Measurements from ENCODE around the gene USF2.
A peak's percentile ranks its signal among the peaks of the same experiment; 100 is the strongest.

USF2 gene

GRCh38 chr19:35246466-35247092, 22.2 kb upstream of the USF2 start:
- DNase-seq = no peak

DNA sequence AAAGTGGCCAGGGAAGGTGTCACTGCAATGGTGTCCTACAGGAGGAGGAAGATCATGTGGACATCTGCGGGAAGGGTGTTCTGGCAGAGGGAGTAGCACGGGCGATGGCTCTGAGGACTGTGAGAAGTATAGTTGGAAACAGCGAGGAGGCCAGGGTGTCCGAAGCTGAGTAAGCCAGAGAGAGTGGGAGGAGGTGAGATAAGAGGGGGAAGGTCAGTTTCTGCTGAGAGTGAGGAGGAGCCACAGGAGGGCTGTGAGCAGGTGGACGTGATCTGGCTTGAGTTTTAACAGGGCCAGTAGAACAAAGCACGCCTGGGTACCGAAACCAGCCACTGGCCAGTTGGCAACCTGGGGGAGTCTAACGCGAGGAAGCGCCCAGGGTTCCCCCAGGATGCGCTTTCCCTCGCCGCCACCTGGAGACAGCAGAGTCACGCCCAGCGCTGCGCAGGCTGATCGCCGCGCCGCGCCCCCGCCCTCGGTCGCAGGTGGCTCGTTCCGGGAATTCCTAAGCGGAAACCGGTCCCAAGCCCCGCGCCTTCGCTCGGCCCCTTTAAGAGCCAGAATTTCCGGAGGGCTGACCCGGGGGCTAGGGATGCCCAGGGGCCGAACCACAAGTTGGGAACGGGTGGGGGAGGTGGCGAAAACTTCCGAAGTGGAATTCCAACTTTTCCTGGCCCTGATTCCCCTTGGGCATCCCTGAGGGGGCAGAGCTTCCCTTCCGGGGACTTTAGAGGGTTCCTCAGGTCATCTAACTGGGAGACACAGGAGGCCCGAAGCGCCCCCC, 21.0 kb upstream of the USF2 start:
- peak; percentile 57 to 76 for DNase-seq

DNA sequence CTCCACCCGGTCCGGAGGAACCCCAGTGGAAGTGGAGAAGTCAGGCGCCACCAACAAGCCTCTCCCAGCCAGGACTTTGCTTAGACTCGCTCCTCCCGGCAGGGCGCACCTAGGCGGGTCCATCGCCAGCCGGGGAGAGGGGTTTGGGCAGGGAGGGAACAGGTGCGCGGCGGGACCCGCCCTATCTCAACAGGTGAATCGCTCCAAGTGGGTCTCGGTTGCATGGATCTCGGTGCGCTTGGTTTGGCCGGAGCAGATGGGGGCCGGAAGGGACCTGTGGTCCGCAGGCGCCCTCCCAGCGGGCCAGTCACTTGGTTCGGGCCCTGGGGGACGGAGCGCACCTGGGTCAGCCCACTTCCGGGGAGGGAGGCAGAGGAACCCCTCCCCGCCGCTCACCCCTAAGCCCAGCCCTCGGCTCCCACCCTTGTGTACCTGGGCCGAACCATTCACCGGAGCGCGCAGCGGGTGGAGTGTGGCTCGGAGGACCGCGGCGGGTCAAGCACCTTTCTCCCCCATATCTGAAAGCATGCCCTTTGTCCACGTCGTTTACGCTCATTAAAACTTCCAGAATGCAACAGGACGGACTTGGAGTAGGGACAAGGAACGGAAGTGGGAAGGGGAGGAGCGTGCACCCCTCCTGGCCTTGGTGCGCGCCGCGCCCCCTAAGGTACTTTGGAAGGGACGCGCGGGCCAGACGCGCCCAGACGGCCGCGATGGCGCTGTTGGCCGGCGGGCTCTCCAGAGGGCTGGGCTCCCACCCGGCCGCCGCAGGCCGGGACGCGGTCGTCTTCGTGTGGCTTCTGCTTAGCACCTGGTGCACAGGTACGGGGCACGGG, 20.2 kb upstream of the USF2 start, which contains the start of gene LSR:
Gene LSR (plus strand): TSS at position 693 of the 836 bp plus-strand sequence. CDS start 21 bp downstream, at position 714.
- peak; percentile 79 to 87 for DNase-seq

DNA sequence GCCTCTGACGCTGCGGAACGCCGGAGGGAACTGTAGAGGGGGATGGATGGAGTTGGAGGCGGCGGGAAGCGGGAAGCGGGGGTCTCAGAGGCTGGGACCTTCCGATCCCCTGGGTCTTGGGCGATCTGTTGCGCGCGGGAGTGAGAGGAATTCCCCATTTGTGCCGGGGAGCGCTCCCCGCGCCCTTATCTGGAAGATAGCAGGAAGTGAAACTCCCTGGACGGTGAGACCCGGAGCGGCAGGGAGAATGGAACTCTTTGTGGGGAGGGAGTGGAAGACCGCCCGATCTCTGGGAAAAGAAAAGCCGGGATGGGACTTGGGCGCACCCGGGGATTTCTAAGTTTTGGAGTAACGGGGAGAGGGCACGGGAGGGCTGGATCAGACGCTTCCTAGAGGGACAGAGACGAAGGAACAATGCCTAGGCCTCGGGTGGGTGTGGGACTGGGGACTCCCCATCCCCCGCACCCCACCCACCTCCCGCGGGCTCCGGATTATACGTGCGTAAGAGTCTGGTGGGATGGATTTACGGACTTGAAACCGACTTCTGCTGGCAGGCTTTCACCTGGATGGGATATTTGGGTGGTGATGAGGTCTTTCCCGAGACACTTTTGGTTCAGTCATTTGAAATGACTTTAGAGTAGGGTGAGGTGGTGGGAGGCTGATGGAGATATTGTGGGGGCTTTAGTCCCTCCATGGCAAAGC, 19.5 kb upstream of the USF2 start:
- DNase-seq = no peak

DNA sequence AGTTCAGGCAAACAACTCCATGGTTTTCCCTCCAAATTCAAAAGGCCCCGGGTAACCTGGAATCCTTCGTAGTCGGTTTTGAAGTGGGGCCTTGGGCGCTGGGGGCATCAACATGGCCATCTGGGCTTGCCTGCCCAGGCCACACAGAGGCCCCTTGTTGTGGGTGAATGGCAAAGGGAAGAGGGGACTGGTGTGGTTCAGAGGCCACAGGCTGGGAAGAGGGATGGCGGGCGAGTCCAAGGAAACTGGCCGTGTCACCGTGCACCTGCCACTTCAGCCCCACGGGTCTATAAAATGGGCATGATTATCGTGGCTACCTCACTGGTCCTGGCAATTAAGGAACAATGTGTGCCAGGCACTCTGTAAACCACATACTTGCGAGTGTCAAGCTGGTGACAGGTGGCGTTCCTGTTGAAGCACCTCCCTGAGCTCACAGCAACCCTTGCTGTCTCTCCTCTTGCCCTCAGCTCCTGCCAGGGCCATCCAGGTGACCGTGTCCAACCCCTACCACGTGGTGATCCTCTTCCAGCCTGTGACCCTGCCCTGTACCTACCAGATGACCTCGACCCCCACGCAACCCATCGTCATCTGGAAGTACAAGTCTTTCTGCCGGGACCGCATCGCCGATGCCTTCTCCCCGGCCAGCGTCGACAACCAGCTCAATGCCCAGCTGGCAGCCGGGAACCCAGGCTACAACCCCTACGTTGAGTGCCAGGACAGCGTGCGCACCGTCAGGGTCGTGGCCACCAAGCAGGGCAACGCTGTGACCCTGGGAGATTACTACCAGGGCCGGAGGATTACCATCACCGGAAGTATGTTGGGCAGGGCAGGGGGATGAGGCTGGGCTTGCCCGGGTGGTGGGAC, 18.7 kb upstream of the USF2 start:
- no peak for DNase-seq

DNA sequence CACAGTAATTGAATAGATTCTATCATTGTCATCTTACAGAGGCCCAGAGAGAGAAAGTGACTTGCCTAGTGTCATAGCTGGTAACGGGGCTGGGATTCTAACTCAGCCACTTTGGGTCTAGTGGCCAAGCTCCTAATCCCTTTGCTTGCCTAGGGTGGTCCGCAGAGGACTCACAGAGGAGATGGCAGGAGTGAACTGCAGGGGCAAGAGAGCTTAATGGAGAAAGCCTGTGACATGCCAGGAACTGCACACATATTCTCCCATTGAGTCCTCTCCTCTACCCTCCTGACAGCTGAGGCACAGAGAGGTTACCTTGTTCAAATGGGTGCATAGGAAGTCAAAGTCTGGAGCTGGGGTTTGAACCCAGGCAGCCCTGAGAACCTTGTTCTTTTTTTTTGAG, 17.3 kb upstream of the USF2 start:
- DNase-seq = no peak

DNA sequence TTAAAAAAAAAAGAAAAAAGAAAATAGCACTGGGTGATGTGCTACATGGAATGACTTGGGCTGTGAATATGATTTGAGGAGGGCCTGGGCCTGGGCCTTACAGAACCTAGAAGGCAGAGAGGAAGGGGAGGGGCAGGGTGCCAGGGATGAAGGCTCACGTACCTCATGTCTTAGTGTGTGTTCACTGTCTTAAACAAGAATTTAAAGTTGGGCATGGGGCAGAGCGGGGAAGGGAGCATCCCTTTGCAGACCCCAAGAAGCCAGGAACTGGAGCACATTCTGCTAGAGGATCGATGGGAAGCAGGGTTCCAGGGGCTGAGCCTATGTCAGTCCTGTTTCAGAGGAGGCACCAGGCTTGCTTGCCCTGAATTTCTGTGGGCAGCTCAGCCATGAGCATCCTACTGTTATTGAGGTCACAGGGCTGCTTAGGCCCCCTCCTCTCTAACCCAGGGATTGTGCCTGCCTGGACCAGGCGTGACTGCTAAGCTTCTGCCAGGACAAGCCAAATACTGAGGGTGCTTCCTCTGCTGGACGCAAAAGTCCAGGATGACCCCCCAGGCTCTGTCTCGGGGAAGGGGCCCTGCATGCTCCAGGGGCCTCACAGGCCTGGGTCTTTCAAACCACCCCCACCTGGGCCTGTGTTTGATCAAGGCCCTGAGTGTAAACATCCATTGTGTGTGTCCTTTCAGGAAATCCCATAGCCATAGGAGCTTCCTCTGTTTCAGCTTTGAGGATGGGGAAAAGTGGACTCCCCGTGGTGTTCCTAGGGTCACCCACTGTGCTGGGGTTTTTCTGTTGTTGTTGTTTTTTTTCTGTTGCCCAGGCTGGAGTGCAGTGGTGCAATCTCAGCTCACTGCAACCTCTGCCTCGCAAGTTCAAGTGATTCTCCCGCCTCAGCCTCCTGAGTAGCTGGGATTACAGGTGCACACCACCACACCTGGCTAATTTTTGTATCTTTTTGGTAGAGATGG, 15.2 kb upstream of the USF2 start:
- DNase-seq = no peak

DNA sequence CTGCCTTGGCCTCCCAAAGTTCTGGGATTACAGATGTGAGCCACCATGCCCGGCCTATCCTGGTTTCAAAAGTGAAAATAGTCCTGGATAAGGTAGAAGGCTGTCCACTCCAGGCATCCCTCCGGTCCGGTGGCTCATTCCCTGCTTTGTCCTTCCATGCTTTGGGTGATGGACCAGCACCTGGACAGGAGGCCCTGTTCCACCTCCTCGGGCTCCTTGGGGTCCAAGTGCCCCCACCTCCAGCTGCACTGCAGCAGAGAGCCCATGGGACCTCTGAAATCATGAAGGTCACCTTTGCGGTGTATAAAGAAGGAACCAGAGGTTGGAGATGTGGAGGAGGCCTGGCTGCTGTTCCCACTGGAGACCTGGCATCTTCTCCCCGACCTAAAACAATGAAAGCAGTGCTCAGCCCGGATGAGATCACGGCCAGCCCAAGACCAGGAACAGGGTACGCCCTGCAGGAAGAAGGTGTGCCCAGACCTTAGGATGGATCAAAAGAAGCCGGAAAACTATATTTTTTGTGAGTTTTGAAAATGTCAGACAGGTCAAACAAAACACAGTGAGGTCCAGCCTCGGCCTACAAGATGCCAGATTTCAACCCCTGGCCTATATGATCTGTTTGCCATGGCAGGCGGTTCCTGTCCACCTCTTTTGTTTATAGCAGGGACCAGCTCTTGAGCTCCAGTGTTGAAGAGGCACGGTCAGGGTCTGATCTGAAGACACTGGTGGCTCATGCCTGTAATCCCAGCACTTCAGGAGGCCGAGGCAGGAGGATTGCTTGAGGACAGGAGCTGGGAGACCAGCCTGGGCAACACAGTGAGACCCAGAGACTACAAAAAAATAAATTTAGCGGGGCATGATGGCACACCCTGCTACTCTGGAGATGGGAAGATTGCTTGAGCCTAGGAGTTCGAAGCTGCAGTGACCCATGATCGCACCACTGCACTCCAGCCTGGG, 14.1 kb upstream of the USF2 start:
- DNase-seq = no peak

GRCh38 chr19:35256566-35256965, 12.2 kb upstream of the USF2 start:
- DNase-seq = no peak

- no peak for DNase-seq
These were observed 11.7 kb upstream of the USF2 start for GRCh38 chr19:35257113-35257461.

GRCh38 chr19:35260694-35261304, 8.0 kb upstream of the USF2 start:
- no peak for DNase-seq

- DNase-seq = no peak
These were observed 7.2 kb upstream of the USF2 start for GRCh38 chr19:35261356-35262100.

GRCh38 chr19:35262101-35262761, 6.5 kb upstream of the USF2 start:
- DNase-seq = no peak

GRCh38 chr19:35264268-35265125, 4.3 kb upstream of the USF2 start:
- no peak for DNase-seq

DNA sequence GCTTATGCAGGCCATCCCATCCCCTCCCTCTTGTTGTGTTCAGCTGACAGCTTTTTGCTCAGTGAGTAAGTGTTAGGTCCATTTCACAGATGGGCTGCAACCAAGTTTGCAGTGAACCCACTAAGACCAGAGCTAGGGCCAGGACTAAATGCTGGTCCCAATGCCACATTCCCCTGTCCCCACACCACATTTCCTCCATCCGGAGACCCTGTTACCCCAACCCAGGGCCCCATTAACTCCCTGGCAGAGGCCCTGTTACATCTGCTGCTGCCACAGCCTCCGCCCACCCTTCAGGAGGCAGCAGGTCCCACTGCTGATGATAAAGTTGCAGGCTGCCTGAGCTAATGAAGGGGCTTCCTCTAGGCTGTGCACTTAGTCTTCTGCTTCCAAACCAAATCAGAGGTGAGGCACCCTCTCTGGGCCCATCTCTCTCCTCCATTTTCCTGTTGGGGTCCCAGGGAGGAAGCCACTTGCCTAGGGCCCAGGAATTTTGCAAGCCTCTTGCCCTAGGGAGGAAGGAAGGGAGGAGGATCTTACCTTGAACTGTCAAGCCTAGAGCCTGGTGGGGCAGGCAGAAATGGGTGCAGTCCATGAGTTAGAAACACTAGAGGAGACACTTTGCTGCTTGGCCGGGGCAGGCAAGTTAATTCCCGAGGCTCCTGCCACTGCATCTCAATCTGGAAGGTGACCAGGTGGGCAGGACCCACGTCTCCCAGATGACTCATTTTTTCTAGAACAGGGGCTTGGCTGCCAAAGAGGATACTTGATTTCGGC, 3.4 kb upstream of the USF2 start:
- no peak for DNase-seq

All from CD4-positive, alpha-beta T cell treated with Interferon alpha-2 for 1 hour (primary cell).